ENCODE results near the gene MYH7B. TPM values are rescaled to one million over a fixed set of nuclear protein-coding genes. Genes with fewer than 3 reads are reported as not detected.

MYH7B gene
- total RNA-seq, 1 experiment from 2014 or later: 0.05 TPM

GRCh38 chr20:34989118-34989517 is 33.5 kb downstream of the MYH7B start:
- DNase-seq (ENCODE audit: extremely low read depth, low read depth): no peak

- DNase-seq (ENCODE audit: extremely low read depth, low read depth): no peak
Measured at GRCh38 chr20:34989670-34990069, 34.0 kb downstream of the MYH7B start.

GRCh38 chr20:34990231-34990630 is 34.6 kb downstream of the MYH7B start:
- no peak for DNase-seq (ENCODE audit: extremely low read depth, low read depth)

- no peak for DNase-seq (ENCODE audit: extremely low read depth, low read depth)
Measured at GRCh38 chr20:34990661-34991214, 35.1 kb downstream of the MYH7B start.

GRCh38 chr20:34992751-34993417 is 37.2 kb downstream of the MYH7B start:
- no peak for DNase-seq (ENCODE audit: extremely low read depth, low read depth)

- no peak for DNase-seq (ENCODE audit: extremely low read depth, low read depth)
Measured at GRCh38 chr20:34993941-34994508, 38.4 kb downstream of the MYH7B start.

GRCh38 chr20:34994509-34995131 is 39.0 kb downstream of the MYH7B start:
- no peak for DNase-seq (ENCODE audit: extremely low read depth, low read depth)

GRCh38 chr20:34995192-34995591 is 39.5 kb downstream of the MYH7B start:
- no peak for DNase-seq (ENCODE audit: extremely low read depth, low read depth)

- no peak for DNase-seq (ENCODE audit: extremely low read depth, low read depth)
Measured at GRCh38 chr20:34995696-34996095, 40.0 kb downstream of the MYH7B start.

GRCh38 chr20:34996243-34997028 is 40.8 kb downstream of the MYH7B start:
- DNase-seq (ENCODE audit: extremely low read depth, low read depth): no peak

- no peak for DNase-seq (ENCODE audit: extremely low read depth, low read depth)
Measured at GRCh38 chr20:34997131-34997561, 41.5 kb downstream of the MYH7B start.

GRCh38 chr20:34997774-34998173 is 42.1 kb downstream of the MYH7B start:
- no peak for DNase-seq (ENCODE audit: extremely low read depth, low read depth)

- DNase-seq (ENCODE audit: extremely low read depth, low read depth): no peak
Measured at GRCh38 chr20:34998331-34998950, 42.8 kb downstream of the MYH7B start.

- no peak for DNase-seq (ENCODE audit: extremely low read depth, low read depth)
Measured at GRCh38 chr20:34999021-34999451, 43.4 kb downstream of the MYH7B start.

- no peak for DNase-seq (ENCODE audit: extremely low read depth, low read depth)
Measured at GRCh38 chr20:34999782-35000181, 44.1 kb downstream of the MYH7B start.

- DNase-seq (ENCODE audit: extremely low read depth, low read depth): no peak
Measured at GRCh38 chr20:35000311-35000921, 44.7 kb downstream of the MYH7B start.

GRCh38 chr20:35000922-35001595 is 45.4 kb downstream of the MYH7B start:
- DNase-seq (ENCODE audit: extremely low read depth, low read depth): no peak

- no peak for DNase-seq (ENCODE audit: extremely low read depth, low read depth)
Measured at GRCh38 chr20:35001596-35002362, 46.1 kb downstream of the MYH7B start.

All from NCI-H460 (cell line).